GM21360 (cell line): ENCODE results near the gene BARX1.
"Not testable (repeated sequence)": the region's sequence is repeated elsewhere in the genome, so short reads cannot be mapped to it uniquely, and the experiment has no call there.

Experiments
- ATAC-seq: cut with Tn5 transposase; IDR thresholded peaks from one replicate; pipeline ENCODE4 v1.9.1; 2021; ENCODE audit warnings: mild to moderate bottlenecking, moderate library complexity; ENCODE audit not compliant: unreplicated experiment

BARX1 gene

DNA sequence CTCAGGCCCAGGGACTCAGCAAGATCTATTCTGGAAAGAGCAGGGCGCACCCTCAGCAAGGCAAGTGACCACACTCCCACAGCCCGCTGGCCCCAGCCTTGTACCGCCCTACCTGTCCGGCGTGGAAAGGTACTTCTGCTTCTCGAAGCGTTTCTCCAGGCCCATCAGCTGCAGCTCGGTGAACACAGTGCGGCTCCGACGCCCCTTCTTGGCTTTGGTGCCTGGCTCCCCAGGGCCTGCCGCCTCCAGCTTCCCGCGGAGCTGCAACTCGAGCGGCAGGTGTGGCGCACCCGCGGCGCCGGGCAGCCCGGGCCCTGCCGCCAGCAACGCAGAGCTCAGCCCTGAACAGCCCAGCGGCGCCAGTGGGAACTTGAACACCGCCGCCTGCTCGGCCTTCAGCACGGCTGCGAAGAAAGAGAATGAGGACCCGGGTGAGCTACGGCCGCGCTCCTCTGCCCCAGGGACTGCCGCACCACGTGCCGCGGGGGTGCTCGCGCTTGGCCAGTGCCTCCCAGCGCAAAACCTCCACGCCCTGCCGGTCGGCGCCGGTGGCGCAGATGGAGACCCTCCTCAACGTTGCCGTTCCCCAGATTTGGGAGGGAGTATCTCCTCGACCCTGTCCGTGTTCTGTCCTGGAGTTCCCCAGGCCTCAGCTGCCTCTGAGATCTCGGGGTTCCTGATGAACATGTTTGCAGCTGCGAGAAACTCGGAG lies 2.2 kb downstream of the BARX1 start:
- no peak for ATAC-seq

DNA sequence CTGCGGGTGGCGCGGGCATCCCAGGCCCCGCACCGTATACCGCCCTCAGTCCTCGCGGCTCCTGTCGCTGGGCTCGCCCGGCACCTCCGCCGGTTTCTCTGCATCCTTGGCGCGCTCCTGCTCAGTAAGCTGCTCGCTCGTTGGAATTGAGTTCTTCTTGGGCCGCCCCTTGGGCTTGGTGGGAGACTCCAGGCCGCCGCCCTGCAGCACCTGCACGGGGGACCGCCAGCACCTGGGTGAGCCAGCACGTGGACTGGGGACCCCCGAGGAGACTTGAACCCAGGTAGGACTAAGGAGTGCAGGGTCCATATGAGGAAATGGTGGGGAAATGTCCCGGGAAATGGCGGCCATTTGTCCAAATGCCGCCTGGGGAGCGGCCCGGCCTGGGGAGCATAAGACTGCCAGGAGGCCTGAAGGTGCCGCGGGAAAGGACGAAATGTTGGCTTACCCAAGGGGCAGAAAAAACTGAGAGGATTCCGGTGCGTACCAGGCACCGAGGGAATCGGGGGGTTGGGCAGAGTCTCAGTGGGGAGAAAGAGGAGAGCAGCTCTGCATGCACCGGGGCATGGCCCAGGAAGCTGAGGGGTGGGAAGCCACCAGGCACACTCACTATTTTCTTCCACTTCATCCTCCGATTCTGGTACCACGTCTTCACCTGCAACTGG lies 2.9 kb downstream of the BARX1 start:
- ATAC-seq: no peak

DNA sequence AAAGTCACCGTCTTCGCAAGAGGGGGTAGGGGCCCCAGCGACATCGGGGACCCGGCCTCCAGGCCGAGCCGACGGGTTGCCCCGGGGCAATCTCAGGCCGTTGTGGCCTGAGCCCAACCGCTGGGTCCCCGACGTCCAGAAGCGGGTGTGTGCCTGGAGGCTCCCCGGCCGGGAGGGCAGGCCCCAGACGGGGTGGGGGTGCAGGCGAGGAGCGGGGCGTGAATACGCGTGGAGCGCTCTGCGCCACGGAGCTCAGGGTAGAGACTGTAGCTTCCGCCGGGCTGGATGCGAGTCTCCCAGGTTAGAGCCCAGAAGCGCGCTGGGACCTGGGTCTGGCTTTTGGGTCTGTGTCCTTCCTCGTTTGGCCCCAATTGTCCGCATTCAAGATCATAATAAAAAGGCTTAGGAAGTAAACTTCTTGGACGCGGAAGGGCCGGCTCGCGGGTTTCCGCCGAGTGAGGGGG lies 3.5 kb downstream of the BARX1 start:
- ATAC-seq: no peak

DNA sequence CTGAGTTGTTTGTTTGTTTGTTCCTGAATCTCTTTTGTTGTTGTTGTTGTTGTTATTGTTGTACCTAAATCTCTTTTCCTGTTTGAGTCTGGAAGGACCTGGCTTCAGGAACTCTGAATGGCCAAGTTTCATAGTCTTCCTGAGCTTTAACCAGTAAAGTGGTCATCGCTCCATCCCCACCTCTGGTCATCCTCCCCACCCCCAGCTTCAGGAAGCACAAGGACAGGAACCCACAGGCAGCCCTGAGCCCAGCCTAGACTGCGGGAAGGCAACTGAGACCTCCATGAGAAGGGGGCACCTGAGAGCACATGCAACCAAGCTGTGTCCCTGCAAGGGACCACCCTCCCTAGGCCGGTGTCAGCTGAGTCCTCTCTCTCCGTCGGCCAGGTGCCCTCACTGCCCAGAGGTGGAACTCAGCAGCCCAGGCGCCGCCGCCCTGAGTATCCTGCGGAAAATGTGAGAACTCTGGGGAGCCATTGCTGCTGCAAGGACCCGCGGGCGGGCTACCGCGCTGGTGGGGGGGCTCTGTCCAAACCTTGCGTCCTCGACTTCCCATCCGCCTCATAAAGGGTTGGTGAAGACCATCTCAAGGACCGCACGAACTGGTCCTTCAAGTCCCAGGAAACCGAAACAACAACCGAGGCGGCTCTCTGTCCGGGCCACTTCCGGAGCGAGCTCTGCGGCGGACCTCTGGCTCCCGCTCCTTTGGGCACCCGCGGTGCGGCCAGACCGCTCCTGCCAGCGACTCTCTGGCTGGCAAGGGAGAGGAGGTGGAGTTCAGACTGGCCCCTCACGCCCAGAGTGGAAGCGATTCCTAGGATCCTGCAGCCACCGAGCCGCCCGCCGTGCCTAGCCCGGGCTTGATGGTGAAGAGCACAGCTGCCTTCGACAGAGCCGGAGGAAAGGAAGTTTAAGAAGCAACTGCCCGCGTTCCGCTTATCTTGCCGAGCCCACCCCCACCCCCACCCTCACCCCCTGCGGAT lies 4.2 kb downstream of the BARX1 start:
- ATAC-seq: no peak

DNA sequence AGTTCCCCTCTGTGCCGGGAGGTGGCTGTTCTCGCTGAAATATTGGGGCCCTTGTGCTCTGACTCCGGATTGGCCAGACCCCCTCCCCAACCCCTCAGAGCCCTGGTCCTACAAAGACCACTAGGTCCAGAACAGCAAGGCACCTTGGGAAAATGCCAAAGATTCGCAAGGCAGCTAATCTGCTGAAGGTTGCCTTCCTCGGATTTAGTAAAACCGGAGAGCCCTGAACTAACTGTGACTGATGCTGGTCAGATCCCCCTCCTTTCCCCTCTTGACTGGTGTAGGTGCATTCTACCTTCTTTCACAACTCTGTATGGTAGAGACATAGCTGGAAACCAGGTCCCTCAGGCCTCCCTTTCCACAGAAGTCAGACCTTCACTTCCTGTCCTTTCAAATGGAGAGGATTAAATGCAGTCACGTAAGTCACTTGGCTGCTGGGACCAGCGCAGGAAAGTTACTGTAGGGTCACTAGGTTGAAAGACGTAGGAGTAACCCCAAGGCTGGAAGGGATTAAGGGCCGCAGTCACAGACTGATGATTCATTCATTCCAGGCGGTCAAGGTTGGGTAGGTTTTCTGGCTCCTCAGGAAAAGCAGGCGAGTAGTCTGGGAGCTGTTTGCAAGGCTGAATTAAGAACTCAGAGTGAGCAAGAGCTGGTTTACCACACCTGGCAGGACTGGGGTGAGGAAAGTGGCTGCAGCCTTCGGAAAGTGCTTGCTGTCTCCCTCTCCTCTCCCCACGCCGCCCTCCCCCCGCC lies 5.3 kb downstream of the BARX1 start:
- no peak for ATAC-seq

DNA sequence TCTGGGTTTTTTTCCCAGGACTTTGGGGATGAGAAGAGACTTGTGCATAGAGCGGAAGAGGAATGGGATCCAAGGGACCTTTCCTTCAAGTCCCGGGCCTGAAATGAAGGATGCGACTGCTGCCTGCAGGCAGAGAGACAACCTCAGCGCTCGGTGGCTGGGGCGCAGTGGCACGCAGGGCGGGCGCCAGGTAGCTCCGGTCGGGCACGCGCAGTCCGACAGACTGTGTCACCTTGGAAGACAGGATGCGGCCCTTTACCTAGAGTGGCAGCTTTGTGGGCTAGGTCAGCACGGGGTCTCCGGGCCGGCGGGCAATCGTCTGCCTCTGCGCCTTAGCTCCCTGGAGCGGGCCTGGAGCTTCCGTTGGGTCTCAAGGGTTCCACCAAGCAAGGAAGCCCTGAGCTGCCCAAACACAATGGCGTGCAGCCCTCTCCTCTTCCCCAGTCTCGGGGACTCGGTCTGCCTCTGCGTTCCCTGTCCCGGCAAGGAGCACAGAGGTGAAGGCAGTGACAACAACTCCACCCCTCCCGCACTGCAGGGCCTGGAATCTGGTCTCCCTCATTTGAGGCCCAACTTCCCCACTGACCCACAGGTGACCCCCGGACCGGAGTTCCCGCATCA lies 6.0 kb downstream of the BARX1 start:
- no peak for ATAC-seq

DNA sequence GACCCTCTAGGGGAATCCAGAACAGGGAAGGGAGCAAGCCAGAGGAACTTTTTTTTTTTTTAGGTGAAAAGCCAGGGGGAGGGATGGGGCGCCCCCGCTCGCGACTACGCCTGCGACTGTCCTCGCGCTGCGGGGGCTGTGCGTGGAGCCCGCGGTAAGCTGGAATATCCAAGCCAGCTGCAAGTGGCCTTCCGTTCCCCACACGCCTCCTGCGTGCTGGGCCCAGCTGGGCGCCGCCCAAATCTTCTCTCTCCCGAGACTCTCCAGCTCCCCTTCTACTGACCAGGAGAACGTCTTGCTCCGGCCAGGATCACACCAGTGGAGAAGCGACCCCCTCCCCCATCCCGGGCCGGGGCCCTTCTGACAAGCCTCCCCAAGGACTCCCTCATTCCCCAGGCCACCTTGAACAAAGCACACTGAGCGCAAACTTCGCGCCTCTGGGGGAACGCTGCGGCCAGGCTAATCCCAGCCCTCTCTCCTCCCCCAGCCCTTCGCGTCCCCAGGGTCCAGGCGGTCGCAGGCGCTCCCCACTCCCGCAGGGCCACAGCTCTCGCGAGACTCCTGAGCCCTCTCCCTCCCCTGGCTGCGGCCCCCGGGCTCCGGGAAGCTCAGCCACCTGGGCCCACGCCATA lies 6.6 kb downstream of the BARX1 start:
- no peak for ATAC-seq

DNA sequence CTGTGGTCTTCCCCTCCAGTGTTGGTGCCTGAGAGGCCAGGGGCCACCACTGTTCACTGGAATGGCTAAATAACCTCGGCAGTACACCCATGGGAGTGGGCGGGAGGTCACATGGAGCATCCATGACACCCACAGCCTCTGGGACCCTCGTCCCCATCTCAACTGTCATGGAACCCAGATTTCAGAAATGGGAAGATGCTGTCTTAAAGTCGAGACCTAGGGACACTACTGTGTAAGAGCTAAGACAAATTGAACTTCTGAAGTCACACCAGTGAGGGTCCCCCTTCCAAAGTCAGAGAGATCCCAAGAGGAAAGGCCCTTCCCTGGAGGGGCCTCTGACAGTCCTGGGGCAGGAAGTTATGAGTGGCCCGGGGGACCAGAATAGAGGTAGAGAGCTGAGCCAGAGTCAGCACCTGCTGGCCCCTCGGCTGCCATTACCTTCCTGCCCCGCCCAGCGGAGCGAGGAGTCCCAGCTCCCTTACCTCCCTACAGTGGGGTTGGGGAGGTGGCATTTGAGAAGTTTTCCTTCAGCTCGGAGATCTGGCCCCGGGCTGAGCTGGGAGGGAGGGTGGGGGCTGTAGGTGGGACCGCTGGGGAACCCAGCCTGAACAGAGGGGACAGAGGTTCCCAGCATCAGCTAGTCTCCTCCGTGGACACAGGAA lies 7.6 kb downstream of the BARX1 start:
- ATAC-seq: no peak

DNA sequence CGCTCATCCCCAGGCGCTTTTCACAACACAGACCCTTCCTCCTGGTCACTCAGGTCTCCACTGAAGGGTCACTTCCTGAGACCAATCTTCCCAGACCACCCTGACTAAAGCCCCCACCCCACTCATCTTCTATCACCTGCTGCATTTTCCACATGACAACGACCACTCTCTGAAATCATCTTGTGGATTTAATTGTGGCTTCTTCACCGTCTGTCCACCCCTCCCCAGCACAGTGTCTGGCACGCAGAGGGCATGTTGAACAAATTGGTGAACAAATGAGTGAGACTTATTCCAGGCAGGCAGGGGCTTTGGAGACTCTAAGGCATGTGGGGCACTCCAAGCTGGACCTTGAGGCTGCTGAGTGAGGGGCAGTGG lies 8.8 kb downstream of the BARX1 start:
- ATAC-seq: no peak

DNA sequence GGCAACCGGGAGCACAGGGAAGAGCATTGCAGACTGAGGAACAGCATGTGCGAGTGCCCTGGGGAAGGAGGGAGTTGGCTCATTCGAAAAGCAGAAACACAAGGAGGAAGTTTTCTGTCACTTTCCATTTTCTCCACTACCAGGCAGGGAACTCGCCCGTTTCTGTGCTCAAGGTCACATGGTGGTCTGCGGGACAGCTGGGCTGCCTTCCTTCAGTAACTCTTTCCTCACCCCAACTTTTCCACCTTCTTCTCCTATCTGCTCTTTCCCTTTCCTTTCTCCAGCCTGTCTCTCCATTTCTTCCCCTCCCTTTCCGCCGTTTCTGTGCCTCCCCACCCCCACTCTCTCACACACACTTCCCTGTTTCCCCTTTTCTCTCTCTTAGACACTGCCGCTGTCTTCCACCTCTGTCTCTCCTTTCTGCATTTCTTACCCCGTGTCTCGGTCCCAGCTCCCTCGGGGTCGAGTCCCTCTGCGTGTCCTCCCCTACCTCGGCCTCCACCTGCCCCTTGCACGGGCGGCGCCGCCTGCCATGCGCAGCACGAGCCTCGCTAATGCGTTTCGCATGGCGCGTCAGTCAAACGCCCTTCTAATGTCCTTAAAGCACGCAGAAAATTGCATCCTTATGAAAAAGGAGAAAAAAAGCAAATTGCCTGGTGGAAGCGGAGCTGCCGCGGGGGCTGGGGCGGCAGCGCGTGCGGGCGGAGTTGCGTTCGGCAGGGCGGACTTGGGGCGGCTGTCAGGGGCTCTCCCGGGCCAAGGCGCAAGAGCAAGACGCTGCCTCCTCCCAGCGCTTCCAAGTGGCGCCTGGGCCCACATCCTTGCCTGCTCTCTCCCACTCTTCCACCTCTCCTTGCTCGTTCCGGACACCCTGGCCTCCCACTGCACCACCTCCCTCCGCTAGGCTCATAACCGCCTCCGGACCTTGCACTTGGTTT lies 9.5 kb downstream of the BARX1 start:
- ATAC-seq: no peak

DNA sequence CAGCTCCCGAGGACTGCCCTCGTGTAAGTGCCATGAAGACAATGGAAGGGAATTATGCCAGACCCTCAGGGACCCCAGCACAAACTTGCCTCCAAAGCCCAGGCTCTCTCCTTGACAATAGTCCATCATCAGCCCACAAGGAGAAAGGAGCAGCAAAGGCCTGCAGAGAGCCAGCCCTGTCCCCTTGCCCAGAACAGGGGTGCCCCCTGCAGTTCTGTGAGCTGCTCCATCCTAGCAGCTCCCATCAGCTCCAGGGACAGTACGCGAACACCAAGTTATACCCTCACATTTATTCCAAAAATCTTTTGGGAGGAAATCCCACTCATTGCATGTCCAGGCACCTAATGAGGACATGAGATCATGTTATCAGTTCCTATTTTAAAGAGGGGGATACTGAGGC lies 11.1 kb downstream of the BARX1 start:
- no peak for ATAC-seq

DNA sequence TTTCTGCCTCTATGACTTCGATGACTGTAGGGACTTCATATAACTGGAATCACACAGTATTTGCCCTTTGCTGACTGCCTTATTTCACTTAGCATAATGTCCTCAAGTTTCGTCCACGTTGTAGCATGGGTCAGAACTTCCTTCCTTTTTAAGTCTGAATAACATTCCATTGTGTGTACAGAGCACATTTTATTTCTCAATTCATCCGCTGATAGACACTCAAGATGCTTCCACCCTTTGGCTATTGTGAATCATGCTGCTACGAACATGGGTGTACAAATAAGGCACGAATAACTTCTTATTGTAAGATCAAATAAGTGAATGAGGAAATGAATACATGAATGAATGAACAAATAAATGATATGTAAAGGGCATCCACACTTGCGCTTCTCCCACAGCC lies 13.0 kb downstream of the BARX1 start:
- ATAC-seq: no peak

DNA sequence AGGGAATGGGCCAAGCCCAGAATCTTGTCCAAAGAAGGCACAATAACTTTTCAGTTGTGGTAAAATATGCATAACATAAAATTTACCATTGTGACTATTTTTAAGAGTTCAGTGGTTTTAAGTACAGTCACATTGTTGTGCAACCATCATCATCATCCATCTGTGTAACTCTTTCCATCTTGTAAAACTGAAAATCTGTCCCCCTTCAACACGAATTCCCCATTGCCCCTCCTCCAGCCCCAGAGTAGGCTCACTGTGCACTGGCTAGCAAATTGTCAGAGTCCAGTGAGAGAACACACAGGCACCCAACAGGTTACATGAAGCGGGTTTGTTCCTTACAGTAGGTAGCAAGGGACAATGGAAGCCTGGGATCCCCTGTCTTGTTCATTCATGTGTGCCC lies 13.7 kb downstream of the BARX1 start:
- ATAC-seq: no peak

DNA sequence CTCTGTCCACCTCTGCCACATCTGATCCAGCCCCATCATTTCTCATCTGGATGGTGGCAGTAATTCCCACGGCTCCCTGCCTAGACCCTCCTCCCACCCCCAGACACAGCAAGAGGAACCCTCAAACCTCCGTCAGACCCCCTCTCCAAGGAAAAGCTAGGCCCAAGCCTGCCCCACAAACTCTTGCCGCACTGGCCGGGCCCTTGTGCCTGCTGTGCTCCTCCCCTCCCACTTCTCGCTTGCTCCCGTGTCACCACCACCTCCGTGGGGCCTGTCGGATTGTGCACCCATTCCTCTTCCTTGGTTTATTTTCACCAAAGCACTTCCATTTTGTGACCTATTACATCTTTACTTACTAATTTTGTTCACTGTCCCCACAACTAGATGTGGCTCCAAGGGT lies 14.2 kb downstream of the BARX1 start:
- ATAC-seq: no peak

DNA sequence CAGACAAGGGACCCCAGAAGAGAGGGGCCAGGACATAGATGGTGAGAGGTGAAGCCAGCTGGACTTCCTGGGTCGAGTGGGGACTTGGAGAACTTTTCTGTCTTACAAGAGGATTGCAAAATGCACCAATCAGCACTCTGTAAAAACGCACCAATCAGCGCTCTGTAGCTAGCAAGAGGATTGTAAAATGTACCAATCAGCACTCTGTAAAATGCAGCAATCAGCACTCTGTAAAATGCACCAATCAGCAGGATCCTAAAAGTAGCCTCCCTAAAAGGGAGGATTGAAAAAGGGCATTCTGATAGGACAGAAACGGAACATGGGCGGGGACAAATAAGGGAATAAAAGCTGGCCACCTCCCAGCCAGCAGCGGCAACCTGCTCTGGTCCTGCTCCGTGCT lies 15.6 kb downstream of the BARX1 start:
- ATAC-seq: not testable (repeated sequence)

DNA sequence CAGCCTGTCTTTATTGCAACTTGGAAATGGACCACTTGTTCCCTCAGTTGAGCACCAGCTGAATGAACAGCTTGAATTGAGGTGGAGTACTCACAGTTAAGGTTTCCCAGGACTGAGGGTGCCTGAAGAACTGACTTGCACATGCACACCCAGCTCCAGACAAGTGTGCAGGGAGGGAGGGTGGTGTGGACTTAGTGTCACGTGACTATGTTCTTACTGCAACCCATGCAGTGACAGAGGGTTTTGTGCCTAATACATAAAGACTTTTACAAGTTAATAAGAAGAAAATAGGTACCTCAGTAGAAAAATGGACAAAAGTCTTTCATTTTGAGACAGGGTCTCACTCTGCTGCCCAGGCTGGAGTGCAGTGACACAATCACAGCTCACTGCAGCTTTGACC lies 18.0 kb downstream of the BARX1 start:
- ATAC-seq: no peak

DNA sequence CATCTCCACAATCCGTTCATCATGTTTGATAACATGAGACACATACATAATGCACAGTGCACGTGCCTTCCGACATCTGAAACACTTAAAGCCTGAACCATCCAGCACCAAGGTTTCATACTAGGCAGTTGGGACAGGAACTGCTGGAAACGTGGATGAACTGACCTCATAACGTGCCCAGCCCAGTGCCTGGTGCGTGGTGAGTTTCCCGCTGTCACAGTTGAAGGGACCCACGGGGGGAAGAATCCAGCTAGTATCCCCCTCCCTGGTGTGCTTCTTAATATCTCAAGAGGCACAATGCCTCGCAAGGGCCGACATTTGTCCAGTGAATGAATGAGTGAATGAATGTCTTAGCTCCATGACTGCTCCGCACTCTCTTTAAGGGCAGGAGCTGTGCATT lies 23.2 kb downstream of the BARX1 start:
- ATAC-seq: no peak

DNA sequence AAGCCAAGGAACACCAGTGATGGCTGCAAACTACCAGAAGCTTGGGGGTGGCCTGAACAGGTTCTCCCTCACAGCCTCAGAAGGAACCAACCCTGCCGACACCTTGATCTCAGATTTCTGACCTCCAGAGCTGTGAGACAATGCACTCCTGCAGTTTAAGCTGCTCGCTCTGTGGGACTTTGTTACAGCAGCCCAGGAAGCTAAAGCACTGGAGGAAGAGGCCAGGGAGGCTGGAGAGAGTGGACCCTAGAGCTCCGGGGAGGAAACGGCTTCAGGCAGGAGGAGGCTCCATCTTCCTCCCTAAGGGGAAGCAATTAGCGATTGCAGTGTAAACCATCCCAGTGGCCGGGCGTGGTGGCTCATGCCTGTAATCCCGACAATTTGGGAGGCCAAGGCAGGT lies 25.1 kb downstream of the BARX1 start:
- no peak for ATAC-seq
